HG02885 (cell line): ENCODE measurements around the gene MFNG.
"Not testable (repeated sequence)": the region's sequence is repeated elsewhere in the genome, so short reads cannot be mapped to it uniquely, and the experiment has no call there.

ENCODE experiments used
- ATAC-seq: cut with Tn5 transposase; IDR thresholded peaks from one replicate; pipeline ENCODE4 v1.9.1; 2021; ENCODE audit warnings: mild to moderate bottlenecking; ENCODE audit not compliant: unreplicated experiment, poor library complexity

MFNG gene, protein sequence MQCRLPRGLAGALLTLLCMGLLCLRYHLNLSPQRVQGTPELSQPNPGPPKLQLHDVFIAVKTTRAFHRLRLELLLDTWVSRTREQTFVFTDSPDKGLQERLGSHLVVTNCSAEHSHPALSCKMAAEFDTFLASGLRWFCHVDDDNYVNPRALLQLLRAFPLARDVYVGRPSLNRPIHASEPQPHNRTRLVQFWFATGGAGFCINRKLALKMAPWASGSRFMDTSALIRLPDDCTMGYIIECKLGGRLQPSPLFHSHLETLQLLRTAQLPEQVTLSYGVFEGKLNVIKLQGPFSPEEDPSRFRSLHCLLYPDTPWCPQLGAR

GRCh38 chr22:37486224-37486845 is at the start of gene MFNG:
Gene MFNG, minus strand, starts transcription at chr22:37486384. Its CDS starts 207 bp downstream, at chr22:37486177.
- ATAC-seq: peak; percentile 71

- no peak for ATAC-seq
These were observed 49.0 kb upstream of the MFNG start for GRCh38 chr22:37535159-37535558.

GRCh38 chr22:37534445-37534844 is 48.3 kb upstream of the MFNG start:
- no peak for ATAC-seq

DNA sequence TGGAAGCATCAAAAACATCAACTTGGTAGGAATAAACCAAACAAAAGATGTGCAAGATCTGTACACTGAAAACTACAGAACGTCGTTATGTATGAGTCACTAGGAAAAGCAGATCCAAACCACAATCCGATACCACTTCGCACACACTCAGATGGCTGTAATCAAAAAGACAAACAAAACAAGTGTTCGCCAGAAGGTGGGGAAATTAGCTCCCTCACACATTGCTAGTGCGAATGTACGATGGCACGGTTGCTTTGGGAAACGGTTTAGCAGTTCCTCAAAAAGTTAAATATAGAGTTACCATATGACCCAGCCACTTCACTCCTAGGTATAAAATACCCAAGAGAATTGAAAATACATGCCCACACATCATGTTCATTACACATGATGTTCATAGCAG is 47.8 kb upstream of the MFNG start:
- ATAC-seq: no peak

GRCh38 chr22:37529652-37530345 is 43.6 kb upstream of the MFNG start:
- ATAC-seq: no peak

- ATAC-seq: not testable (repeated sequence)
These were observed 41.8 kb upstream of the MFNG start for GRCh38 chr22:37527952-37528351.

DNA sequence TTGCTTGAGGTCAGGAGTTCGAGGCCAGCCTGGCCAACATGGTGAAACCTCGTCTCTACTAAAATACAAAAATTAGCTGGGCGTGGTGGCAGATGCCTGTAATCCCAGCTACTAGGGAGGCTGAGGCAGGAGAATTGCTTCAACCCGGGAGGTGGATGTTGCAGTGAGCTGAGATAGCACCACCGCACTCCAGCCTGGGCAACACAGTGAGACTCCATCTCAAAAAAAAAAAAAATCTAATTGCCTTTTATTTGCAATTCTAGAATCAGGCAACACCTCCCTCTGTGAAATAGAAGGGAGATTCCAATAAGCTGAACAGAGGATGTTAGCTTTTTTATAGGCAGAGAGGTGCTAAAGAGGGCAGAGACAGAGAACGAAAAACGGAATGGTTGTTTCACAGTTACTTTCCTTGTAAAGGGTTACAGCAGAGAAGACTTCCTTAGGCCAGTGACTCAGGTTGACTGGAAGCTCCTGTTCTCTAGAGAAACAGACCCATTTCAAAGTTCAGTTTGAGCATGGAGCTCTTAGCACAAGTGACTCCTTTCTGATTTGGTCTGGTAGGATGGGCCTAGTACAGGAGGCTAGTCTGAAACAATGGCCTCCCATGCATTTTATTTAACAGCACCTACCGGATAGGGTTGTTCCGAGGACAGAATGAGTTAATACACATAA is 41.0 kb upstream of the MFNG start:
- not testable (repeated sequence) for ATAC-seq

DNA sequence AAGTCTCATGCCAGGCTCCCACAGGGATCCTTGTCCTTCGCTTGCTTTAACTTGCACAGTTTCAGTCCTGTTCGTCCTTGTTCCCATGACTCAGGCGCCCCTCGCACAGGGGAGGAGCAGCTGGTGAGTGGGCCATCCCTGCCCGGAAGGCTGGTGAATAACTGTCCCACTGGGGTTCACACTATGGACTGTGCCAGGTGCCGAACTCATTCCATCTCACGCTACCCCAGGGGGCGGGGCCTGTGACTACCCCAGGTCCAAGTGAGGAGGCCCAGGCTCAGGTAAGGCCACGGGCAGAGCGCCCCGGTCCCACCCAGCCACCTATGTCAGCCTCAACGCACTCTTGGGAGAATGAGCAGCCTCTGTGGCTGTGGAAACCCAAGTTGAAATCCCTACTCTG is 40.2 kb upstream of the MFNG start:
- ATAC-seq: no peak

DNA sequence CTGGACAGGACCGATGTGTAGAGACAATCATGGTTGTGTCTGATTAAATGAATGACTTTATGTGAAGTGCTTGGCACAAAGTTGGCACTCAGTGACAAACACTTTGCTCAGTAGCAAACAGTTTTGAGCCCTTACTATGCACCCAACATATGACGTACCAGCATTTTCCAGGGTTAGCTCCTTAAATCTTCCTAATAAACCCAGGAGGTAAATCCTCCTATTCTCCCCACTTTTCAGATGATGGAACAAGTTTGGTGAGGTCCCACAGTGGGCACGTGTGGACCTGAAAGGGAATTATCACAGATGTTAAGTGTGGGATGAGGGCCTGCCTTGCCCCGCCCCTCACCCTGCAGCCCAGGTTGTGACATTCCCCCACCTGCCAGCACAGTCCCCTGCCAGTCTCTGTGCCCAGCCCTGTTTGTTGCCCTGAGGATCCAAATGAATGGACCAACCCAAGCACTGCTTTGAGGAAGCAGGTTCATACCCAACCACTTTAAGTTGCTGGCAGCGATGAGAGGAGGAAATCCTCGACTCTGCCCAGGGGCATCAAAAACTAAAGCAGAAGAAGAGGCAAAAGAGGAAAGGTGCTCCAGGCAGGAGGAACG is 39.7 kb upstream of the MFNG start:
- no peak for ATAC-seq

GRCh38 chr22:37525073-37525745 is 39.0 kb upstream of the MFNG start:
- ATAC-seq: no peak

- ATAC-seq: no peak
These were observed 36.3 kb upstream of the MFNG start for GRCh38 chr22:37522482-37522881.

DNA sequence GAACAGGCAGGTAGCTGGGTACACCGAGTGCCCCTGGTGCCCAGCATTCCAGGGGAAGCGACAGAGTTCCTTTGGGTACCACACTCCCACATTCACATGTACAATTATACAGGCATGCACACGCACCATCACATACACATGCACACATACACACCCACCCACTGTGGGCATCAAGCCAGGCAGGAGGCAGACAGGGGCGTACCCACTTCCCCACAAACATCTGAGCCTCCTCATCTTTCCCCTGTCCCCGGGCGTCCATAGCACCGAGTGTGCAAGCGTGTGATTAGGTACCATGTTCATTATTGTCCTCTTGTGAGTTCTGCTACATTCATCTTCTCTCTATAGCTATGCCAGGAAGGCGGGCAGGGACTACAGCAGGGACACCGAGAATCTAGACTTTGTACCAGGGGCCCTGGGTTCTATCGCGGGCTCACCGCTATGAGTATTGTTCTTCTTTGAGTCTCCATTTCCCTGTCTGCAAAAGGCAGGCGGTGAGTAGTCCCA is 35.1 kb upstream of the MFNG start:
- no peak for ATAC-seq

- ATAC-seq: no peak
These were observed 34.6 kb upstream of the MFNG start for GRCh38 chr22:37520776-37521191.

GRCh38 chr22:37519268-37520195 is 33.3 kb upstream of the MFNG start, which contains the start of gene CARD10:
Gene CARD10, minus strand, starts transcription at chr22:37519415. Its CDS starts 215 bp downstream, at chr22:37519200.
- ATAC-seq: no peak

- no peak for ATAC-seq
These were observed 32.5 kb upstream of the MFNG start for GRCh38 chr22:37518509-37519267.

- ATAC-seq: no peak
These were observed 31.8 kb upstream of the MFNG start for GRCh38 chr22:37517826-37518450.

DNA sequence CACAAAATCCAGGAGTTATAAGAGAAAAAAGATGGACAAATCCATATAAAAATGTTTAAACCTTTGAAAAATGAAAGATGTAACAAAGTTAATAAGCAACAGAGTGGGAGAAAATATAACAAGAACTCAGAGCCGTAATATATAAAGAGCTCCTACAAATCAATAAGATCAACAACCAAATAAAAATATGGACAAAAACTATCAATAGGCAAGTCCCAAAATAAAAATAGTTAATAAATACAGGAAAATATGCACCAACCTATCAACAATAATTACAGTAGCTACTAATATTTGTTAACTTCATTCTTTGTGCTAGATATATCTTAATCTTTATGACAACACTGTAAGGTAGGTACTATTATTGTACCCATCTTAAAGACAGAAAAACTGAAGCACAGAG is 30.3 kb upstream of the MFNG start:
- ATAC-seq: no peak
